NCI-H187 (cell line): ENCODE results near the gene ARSK.
"Not testable (repeated sequence)": the region's sequence is repeated elsewhere in the genome, so short reads cannot be mapped to it uniquely, and the experiment has no call there.

Experiments used
- DNase-seq, 2 experiments: peaks; one replicate each; lab custom pipeline; 2025; lab: John Stamatoyannopoulos, UW

Gene ARSK

GRCh38 chr5:95620870-95621838, 66.3 kb downstream of the ARSK start:
- no peak for DNase-seq

GRCh38 chr5:95621839-95622629, 67.1 kb downstream of the ARSK start:
- DNase-seq, result no peak

- DNase-seq, result no peak
Measured at GRCh38 chr5:95623706-95624105, 68.8 kb downstream of the ARSK start.

GRCh38 chr5:95624368-95624767, 69.5 kb downstream of the ARSK start:
- no peak for DNase-seq

GRCh38 chr5:95626701-95627100, 71.8 kb downstream of the ARSK start:
- DNase-seq, result no peak

- no peak for DNase-seq
Measured at GRCh38 chr5:95627971-95628810, 73.3 kb downstream of the ARSK start.

GRCh38 chr5:95628933-95629332, 74.0 kb downstream of the ARSK start:
- DNase-seq, result no peak

- DNase-seq, result no peak
Measured at GRCh38 chr5:95630394-95630917, 75.6 kb downstream of the ARSK start.

GRCh38 chr5:95631255-95631958, 76.5 kb downstream of the ARSK start:
- DNase-seq, result no peak

- DNase-seq, result no peak
Measured at GRCh38 chr5:95631991-95632675, 77.2 kb downstream of the ARSK start.

GRCh38 chr5:95632942-95633341, 78.0 kb downstream of the ARSK start:
- DNase-seq, result not testable (repeated sequence)

GRCh38 chr5:95633671-95634070, 78.8 kb downstream of the ARSK start:
- no peak for DNase-seq

- no peak for DNase-seq
Measured at GRCh38 chr5:95634081-95634480, 79.2 kb downstream of the ARSK start.

- no peak for DNase-seq
Measured at GRCh38 chr5:95638632-95639031, 83.7 kb downstream of the ARSK start.

GRCh38 chr5:95641741-95642220, 86.9 kb downstream of the ARSK start:
- no peak for DNase-seq

GRCh38 chr5:95643152-95643551, 88.3 kb downstream of the ARSK start:
- DNase-seq, result no peak

GRCh38 chr5:95644351-95645042, 89.6 kb downstream of the ARSK start:
- DNase-seq, result no peak

- DNase-seq, result not testable (repeated sequence)
Measured at GRCh38 chr5:95646226-95646568, 91.3 kb downstream of the ARSK start.

GRCh38 chr5:95646569-95647431, 91.9 kb downstream of the ARSK start, which contains the start of gene RFESD:
Gene RFESD (plus strand): TSS chr5:95646777. CDS start chr5:95652272, 5,495 bp downstream.
- peak; percentile 89 to 96 for DNase-seq
